ENCODE measurements around the gene PIPOX.

The PIPOX gene

DNA sequence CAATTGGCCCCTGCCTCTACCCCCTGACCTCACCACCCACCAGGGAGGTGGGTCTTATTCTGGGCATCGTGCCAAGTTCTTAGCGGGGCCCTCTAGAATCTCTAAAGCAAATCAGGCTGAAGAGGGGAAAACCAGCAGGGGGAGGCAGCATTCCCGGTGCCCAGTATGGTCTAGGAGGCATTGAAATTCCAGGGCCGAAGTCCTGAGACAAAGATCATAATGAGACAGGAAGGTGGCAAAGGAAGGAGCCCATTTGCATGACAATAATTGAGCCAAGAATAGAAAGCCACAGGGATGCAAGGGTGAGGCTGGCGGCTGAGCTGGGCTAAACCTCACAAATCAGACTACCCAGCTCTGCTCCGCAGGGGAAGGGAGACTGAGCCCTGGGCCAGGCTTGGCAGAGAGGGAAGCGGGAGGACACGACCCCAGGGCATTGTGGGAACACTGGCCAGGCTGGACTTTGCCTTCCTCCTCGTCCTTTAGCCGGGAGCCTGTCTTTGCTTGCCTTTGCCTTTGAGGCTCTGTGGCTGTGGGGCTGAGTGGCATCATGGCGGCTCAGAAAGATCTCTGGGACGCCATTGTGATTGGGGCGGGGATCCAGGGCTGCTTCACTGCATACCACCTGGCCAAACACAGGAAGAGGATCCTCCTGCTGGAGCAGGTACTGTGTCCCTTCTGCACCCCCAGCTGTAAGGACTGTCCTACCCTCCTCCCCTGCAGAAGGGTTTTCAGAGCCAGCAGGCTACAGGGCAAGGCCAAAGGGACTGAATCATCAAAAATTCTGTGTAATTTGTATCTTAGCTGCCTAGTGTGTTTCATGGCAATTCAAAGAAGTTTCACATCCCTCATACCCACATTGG is at the start of gene PIPOX:
TSS of gene PIPOX (plus strand) at position 463 of the 860 bp plus-strand sequence. CDS start at position 548, 85 bp downstream.
- DNase-seq (ENCODE audit: low read depth in 2 of 2), result no peak

GRCh38 chr17:28993645-28994426 is 49.1 kb upstream of the PIPOX start:
- no peak for DNase-seq (ENCODE audit: low read depth in 2 of 2)

DNA sequence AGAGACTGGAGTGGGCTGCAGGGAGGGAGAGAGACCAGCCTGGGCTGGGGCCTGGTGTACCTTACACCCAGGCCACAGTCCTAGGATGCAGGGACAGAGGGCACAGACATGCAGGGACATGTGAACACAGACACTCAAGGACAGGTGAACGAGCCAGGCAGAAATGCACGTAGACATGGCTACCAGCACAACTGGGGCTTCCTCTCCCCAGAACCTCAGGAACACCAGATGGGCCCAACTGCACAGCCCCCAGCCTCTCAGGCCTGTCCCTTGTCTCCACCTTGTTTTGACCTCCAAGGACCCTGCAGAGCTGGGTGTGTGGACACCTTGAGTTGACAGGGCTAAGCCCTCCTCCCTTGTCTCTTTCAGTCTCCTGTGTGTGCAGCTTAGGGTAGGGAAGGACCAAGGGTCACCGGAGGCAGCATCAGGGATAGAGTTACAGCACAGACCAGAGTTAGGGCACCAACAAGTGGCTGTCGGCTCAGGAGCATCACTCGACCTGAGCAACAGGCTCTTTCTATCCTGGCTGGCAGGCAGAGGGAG is 46.3 kb upstream of the PIPOX start:
- no peak for DNase-seq (ENCODE audit: low read depth in 2 of 2)

GRCh38 chr17:28997806-28998205 is 45.1 kb upstream of the PIPOX start:
- no peak for DNase-seq (ENCODE audit: low read depth in 2 of 2)

GRCh38 chr17:28999206-28999605 is 43.7 kb upstream of the PIPOX start:
- no peak for DNase-seq (ENCODE audit: low read depth in 2 of 2)

DNA sequence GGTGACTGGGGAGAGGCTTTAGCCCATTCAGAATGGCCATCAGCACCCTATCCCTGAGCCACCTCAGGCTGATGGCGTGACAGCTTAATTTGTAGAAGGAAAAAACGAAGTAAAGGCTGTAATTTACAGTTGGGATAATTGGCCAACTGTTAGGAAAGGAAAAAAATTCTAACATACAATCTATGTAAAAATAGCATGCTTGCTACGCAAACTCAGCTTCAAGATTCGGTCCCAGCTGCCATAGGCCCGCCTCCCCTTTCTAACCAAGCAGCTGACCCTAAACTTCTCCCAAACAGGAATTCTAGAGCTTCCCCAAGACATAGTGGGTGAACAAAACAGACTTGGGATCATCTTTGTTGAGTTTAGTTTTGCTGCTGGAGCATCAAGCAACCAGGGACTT is 42.0 kb upstream of the PIPOX start:
- DNase-seq (ENCODE audit: low read depth in 2 of 2), result no peak

- DNase-seq (ENCODE audit: low read depth in 2 of 2), result no peak
Measured at GRCh38 chr17:29002811-29003210, 40.1 kb upstream of the PIPOX start.

- DNase-seq (ENCODE audit: low read depth in 2 of 2), result no peak
Measured at GRCh38 chr17:29003289-29003688, 39.7 kb upstream of the PIPOX start.

DNA sequence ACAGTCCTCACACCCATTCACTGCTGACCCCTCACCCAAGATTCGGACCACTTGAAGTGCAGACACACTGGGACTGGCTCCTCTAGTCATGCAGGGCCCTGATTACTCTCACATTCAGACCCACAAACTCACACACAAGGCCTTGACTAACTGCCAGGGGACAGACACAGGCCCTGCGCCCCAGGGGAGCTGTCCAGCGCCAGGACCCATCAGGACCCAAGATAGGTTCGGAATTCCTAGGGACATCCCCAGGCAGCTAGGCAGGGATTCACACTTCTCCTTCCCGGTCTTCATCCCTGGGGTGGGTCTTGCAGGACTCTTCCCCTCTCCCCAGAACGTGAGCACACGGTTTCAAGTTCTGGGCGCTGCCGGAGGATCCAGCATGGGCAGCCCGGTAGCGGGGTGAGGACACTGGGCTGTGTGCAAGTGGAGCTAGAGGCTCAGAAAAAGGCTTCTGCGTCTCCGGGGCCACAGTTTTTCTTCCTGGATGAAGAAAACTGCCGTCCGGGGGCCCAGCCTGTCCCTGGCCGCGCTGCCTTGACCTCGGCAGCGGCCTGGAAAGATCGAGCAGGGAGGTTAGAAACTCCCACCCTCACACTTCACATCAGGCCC is 38.8 kb upstream of the PIPOX start:
- DNase-seq (ENCODE audit: low read depth in 2 of 2), result no peak

DNA sequence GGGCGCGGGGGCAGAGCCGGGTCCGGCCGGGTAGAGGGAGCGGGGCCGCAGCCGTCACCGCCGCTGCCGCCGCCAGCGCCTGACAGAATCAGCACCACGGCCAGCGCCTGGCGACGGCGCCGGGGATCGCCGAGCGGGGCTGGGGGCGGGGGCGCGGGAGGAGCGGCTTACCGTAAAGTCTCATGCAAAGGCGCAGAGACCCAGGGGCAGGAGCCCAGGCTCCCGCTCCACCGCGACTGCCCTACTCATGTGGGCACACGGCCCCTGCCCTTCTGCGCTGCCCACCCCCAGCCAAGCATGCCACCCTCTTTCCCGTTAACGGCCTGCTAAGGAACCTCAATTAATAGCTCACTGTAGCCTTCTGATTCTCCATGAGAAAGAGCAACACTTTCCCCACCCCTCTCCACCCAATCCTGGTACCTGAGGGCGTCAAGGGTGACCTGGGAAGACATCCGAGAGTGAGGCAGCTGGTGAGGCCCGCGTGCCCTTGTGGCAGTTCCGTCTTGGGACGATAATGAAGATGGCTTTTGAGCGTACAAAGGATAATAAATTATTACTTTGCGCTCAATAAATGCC is 36.9 kb upstream of the PIPOX start, which contains the start of gene SEZ6:
TSS of gene SEZ6 (minus strand) at position 98 of the 576 bp plus-strand sequence. CDS start 164 bp downstream, outside the sequence.
- DNase-seq (ENCODE audit: low read depth in 2 of 2), result peak; percentile 71

- DNase-seq (ENCODE audit: low read depth in 2 of 2), result no peak
Measured at GRCh38 chr17:29007456-29007855, 35.5 kb upstream of the PIPOX start.

GRCh38 chr17:29007860-29008455 is 35.0 kb upstream of the PIPOX start:
- no peak for DNase-seq (ENCODE audit: low read depth in 2 of 2)

- no peak for DNase-seq (ENCODE audit: low read depth in 2 of 2)
Measured at GRCh38 chr17:29008591-29008990, 34.4 kb upstream of the PIPOX start.

- DNase-seq (ENCODE audit: low read depth in 2 of 2), result no peak
Measured at GRCh38 chr17:29010129-29010528, 32.8 kb upstream of the PIPOX start.

DNA sequence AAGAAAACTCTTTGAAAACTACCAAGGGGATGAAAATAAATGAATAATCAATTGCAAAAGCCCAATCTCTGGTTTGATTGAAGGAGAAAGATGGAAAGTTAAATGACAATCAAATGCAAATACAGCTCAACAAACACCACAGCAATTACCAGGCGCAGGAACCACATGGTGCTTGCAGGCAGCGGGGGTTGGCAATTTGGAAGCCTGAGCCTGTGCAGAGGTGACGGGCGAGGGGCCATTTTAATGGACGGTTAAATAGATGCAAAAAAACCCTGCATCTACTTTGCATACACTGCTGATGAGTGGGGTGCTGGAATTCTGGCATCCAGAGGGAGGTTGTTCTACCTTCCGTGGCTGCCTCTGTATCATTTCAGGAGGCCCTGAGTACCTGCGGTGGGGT is 32.4 kb upstream of the PIPOX start:
- no peak for DNase-seq (ENCODE audit: low read depth in 2 of 2)

DNA sequence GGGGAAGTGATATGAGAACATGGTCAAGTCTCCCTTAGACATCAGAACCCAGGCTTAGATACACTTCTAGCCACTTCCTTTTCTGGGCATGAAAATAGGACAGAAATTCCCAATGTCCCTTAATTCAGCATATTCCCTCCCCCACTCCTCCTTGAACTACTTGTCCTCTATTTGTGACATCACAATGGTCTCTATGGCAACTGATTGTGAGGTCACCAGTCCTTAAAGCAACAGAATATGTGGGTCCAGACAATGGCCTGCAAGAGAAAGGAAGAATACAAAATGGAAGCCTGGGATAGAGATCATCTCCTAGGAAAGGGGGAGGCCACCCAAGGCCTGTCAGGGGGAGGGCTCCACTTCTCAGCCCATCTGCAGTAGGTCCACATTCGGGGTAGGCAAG is 30.4 kb upstream of the PIPOX start:
- no peak for DNase-seq (ENCODE audit: low read depth in 2 of 2)

- no peak for DNase-seq (ENCODE audit: low read depth in 2 of 2)
Measured at GRCh38 chr17:29014716-29015115, 28.2 kb upstream of the PIPOX start.

- no peak for DNase-seq (ENCODE audit: low read depth in 2 of 2)
Measured at GRCh38 chr17:29016345-29017210, 26.4 kb upstream of the PIPOX start.

DNA sequence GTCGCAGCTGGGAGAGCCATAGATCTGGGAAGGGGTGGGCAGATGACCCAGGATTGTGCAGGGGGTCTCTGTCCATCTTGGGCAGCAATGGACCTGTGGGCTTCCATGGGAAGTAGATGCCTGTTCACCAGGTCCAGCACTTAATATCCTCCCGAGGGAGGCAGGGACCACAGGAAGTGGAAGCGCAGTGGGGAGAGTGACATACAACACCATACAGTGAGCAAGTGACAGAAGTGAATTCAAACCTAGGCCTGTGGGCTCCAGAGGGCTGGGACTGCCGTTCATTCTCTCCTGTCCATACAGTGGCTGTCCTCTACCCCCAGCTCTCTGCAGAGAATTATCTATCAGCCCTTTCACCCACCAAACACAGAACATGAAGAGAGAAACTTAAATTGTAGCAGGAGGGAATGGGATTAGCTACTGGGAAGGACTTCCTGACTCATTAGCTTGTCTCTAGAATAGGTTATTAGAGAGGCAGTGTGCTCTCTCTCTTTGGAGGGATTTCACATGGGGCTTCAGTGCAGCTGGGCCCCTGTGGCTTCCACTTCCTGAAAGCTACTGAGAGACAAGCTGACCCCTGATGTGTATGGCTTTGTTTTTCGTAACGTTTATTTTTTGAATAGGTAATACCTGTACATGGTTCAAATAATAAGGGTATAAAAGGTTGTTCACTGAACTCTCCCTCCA is 24.0 kb upstream of the PIPOX start:
- DNase-seq (ENCODE audit: low read depth in 2 of 2), result no peak

Data from stimulated activated CD4-positive, alpha-beta T cell treated with anti-CD3 and anti-CD28 coated beads, Interleukin-4, amount 100 ng/mL, for 48 hours (primary cell).